GM04503 (cell line): ENCODE results near the gene HOXB13.

Experiments used
- DNase-seq: peaks from one replicate; pipeline ENCODE4 v3.0.0-alpha.2; 2012; ENCODE audit warnings: low read depth

Gene HOXB13

DNA sequence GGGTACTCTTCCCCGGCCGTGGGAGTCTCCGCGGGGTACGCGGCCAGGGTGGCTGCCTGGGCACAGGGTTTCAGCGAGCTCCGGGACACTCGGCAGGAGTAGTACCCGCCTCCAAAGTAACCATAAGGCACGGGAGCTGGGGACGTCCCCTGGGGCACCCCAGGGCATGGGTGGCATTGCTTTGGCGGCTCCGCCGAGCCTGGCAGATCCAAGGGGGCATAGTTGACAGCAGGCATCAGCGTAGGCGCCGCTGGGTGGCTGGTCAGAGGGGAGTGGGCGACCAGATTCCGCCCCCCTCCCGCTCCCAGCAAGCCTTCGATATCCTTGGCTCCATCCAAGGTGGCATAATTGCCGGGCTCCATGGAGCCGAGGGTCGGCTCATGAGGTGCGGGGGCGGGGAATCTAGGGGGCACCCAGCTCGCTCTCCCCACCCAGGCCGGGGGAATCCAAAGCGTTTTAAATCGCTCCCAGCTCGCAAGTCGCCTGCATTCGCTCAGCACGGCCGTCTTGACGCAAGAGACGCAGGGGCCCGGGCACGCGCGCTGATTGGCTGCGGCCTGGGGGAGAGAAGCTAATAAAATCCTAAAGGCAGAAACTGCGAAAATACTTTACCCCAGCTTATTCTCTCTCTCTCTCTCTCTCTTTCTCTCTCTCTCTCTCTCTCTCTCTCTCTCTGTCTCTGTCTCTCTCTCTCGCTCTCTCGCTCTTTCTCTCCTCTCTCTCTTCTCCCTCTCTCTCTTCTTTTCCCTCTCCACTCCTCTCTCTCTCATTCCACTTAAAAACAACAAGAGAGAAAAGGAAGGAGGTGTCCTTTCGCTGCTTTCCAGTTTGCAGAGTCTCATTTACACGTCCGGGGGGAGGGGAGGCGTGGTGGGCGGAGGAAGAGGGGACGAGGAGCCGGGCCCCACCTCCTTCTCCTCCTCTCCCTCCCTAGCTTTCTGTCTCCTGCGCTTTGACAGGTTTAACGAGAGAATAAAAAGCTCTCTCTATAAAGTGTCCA, at the start of gene HOXB13:
TSS of gene HOXB13 (minus strand) at position 519 of the 1,000 bp plus-strand sequence. CDS start at position 362, 157 bp downstream.
- no peak for DNase-seq

DNA sequence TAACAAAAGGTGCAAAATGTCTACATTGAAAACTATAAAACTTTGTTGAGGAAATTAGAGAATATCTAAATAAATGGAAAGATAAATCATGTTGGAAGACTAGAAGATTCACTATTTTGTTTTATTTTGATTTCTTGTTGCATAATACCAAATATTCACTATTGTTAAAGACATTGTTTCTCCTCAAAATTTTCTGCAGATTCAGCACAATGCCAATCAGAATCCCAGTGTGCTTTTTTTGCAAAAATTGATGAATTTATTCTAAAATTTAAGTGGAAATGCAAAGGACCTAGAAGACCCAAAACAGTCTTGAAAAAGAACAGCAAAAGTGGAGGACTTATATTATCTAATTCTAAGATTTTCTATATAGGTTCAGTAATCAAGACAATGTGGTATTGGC, 48.1 kb upstream of the HOXB13 start:
- no peak for DNase-seq

DNA sequence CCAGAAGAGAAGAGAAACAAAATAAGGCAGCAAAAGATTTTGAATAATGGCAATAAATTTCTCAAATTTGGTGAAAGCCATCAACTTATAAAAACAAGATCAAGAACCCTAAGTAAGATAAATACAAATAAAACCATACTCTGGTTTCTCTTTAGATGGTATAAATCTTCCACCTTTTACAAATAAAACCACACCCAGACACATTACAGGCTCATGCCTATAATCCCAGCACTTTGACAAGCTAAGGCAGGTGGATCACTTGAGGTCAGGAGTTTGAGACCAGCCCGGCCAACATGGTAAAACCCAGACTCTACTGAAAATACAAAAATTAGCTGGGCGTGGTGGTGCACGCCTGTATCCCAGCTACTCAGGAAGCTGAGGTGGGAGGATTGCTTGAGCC, 44.7 kb upstream of the HOXB13 start:
- DNase-seq, result no peak

DNA sequence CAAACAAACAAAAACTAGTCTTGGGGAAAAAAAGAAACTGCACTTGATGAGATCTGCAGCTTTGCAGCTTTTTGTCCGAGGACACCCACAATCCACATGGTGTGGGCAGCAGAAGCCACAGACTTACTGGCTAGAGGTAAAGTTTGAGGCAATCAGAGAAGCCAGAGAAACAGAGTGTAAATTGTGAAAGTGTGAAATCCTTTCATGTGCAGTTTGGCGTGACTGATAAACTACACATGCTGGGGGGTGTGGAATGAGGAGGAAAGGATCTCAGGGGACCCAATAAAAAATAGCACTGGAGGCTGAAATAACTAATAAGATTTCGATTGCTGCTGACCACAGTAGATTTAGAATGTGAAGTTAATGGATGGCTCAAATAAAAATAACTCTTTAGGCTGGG, 42.4 kb upstream of the HOXB13 start:
- no peak for DNase-seq

DNA sequence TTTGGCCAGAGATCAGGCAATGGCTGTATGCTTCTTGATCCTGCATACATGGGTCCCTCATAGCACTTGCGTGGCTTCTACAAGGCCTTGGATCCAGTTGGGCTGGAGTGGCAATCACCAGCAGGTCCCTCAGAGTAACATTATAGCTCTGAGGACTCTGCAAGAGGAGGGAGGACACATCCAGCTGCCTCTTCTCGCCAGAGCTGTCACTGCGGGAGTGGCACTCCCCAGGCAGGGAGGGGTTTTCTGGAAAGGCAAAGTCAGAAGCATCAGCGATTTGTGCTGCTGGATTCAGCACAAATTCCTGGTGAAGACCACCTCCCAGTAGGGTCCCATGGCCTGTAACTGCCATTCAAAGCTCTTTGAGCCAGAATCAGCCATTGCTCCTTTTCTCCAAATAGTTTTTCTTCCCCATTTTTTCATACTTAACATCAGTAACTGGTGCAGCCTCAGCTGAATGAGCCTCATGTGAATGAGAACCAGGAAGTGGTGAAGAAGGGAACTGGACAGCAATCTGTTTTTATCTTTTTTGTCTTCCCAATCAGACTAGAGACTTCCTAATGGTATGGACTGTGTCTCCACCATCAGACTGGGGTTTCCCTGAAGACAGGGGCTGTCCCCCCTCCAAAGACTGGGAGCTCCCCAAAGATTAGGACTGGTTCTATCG, 40.6 kb upstream of the HOXB13 start:
- DNase-seq, result no peak

DNA sequence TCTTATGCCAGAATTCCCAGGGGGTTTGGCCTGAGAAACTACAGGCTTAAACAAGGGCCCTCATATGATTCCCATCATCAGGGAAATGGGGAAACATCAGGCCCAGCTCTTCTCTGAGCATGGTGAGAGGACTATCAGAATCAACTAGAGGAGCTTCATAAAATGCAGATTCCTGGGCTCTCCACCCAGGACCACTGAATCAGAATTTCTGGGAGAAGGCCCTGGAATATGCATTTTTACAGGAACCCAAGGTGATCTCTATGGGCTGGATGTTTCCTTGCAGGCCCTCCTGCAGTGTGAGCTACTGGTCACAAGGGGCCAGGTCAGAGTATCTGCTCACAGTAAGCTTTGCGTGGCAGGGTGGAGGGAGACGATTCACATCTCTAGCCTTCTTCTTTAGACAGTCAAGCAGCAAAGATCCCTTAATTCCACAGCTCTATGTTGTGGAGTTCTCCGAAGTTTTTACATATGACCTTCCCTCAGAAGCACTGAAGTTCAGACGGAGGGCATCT, 38.8 kb upstream of the HOXB13 start:
- DNase-seq, result no peak

DNA sequence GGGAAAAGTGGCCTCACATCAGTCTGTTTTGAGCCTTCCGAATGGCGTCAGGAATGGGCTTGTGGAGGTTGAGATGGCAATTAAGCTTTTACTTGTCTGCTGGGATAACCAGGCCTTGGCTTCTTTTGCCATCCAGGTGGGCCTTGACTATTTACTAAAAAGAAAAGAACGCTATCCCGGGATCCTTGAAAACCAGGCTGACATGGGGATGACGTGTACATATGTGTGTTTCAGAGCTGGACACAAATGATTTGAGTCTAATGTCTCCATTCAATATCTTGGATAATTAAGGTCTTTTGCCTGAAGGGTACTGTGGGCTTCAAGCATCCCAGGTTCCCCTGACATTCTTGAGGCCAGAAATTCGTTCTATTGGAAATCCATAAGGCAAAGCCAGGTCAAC, 32.6 kb upstream of the HOXB13 start:
- no peak for DNase-seq

DNA sequence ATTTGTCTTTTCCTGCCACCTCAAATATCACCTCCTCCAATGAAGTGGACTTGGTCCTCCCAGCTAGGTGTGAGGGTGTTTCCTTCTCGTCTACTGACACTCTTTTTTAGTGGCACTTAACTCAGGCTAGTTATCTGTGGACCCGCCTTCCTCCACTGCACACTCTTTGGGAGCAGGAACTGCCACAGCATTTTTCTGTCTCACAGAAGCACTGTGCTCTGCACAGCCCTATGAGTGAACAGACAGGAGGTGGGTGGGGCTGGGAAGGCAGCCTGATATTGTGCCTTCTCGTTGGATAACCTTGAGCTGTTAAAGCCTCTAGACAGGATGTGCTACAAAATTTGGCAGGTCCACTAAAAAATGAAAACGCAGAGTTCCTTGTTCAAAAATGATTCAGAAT, 31.9 kb upstream of the HOXB13 start:
- DNase-seq, result no peak

DNA sequence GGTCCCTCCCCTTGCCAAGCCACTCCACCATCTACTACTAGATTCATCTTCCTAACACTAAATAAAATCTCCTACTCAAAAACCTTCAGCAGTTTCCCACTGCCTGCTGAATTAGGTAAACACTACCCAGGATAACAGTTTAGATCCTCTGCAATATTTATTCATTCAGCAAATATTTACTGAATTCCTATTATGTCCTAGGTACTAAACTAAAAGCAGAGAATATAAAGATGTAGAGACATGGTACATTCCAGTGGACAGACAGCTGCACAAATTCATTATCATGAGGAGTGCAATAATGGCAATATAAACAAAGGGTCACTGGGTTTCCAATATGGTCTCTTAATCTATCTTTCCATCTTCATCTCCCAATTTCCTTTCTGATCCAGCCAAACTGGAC, 30.7 kb upstream of the HOXB13 start:
- no peak for DNase-seq

DNA sequence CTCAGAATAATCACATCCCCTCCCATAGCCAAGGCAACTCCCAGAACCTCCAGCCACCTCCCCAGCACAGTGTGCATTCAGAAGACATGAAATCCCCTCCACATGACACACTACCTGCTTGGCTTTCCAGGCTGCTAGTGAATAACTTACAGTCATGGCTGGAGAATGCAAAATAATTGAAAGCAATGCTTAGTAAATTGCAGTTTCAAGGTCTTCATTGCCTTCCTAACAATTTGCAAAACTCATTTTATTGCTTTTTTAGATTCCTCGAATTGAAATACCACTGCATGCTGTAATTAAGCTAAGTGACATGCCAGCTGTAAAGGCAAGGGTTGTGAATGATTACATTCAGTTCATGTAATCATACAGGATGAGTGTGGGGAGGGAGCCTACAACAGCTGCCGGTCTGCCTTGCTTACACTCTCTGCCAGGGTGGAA, 29.0 kb upstream of the HOXB13 start:
- DNase-seq, result peak; percentile 45

DNA sequence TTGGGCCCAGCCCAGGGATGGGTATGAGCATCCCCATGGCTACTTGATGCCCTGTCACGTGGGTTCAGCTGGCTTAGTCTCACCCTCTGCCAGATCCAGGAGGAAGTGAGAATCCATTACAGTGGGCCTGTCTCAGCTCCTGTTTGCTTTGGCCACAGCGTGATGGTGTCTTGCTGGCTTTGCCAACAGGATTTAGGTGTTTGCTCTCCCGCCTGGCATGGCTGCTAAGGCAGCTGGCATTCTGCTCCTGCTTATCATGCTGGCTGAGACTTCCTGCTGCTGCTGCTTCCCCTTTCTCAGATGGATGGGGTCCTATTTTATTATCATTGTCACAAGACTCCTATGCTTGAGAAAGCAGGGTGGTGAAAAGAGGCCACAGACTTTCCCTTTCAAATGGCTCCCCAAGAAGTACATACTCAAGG, 28.3 kb upstream of the HOXB13 start:
- DNase-seq, result no peak

DNA sequence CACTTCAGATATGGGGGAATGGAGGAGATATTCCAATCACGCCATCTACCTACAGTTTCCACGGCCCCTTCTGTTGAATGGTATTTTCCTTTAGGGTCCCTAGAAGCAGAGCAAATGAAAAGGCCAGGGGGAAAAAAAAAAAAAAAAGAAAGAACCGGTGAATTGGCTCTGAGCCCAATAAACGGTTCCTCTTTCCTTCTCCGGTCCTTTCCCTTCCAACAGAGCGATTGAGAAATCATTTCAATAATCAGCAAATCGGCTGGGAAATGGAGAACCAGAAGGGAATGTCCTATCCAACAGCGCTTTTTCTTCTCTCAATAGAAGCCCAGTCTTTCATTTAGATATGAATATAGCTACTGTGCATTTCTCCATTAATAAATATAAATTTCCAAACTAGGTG, 26.8 kb upstream of the HOXB13 start:
- no peak for DNase-seq

DNA sequence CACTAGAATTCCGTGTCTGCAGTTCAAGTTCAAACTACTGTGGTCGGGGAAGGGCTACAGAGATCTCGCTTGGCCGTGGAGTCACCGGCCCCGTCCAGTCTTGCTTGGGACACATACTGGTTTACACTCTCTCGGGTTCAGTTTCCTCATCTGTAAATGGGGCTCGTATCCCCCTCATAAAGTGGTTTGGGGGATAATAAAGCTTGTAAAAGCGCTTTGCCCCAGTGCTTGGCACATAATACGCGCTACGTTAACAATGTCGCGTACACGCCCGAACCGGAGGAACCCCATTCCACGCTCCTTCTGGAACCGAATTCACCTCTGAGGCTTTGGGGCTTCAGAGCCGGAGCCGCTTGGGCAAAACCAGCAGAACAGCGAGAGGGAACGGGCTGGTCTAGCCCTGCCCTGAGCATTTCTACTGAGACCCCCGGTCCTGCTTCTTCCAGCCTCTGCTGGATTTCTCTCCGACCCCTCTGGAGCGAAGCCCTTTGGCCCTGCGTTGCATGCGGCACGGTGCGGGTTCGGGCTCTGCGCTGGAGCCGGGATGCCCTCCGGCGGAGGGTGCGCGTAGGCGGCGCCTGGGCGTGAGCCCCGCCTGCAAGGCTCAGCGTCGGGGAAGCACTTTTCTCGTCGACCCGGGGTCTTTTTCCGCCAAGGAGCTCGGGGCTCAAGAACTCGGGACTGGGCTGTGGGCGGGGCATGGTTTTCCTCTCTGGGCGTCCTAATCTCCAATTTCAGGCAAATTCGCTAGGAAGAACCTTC, 26.1 kb upstream of the HOXB13 start:
- DNase-seq, result no peak

DNA sequence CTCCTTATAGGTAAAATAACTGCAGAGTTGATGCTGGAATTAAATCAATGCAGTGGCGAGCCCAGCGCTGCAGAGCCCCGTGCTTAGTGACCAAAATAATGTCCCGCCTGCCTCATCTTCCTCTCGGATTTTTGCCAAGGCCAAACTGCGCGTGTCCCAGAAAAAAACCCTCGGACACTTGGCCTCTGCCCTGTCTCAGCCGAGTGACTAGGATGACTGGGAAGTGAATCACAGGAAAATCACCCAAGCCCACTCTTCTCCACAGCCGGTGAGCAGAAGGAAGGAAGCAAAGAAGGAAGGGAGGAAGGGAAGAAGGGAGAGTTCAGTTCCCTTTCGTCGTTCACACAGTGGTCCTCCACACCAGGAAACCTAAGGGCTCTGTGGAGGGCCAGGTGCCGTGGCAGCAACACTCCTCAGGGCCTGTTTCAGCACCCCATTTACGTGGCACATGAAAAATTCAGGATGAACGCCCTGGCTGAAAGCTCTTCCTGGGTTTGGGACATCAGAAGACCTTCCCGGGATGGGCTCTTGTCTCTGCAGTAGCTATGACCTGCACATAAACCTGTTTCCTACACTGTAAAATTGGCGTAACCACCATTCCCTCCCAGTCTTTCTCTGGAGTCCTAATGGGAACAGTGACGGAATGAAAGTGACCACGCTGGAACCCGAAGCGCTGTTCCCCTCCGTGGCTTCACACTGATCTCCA, 25.4 kb upstream of the HOXB13 start:
- peak; percentile 11 for DNase-seq

DNA sequence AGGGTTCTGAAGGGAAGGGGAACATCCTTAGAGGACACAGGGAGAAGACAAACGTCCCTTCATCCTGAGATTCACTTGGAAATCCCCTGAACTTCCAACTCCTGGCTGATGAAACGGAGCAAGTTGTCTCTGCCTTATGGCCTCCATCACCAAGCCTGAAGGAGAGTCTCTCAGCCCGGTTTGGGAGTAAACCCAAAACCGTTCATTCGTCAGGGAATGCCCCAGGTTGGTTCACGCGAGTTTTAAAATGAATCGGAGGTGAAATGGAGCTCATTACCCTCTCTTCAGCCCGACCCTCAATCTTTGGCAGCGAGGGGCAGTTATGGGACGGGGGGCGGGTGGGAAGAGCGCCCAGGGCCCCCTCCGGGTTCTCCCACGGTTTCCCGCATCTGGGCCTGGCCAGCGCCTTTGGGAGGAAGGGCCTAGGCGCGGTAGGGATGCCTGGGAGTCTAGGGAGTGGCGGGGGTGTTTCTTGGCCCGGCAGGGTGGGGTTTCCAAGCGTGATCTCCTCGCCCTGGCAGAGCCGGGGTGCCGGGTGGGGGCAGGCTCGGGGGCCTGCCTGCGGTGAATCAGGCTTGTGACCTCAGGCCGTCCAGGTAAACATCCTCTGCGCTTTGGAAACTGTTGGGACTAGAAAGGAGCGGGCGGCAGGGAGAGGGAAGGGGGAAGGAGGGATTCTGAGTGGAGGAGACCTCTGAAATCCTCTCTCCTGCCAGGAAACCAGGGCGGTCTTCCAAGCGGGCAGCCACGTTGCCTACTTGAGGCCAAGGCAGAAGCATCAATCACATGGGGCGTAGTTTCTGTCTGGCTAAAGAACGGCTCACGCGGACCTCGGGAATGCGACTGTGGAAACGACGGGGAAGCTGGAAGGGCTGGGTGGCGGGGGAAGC, 24.1 kb upstream of the HOXB13 start:
- no peak for DNase-seq

DNA sequence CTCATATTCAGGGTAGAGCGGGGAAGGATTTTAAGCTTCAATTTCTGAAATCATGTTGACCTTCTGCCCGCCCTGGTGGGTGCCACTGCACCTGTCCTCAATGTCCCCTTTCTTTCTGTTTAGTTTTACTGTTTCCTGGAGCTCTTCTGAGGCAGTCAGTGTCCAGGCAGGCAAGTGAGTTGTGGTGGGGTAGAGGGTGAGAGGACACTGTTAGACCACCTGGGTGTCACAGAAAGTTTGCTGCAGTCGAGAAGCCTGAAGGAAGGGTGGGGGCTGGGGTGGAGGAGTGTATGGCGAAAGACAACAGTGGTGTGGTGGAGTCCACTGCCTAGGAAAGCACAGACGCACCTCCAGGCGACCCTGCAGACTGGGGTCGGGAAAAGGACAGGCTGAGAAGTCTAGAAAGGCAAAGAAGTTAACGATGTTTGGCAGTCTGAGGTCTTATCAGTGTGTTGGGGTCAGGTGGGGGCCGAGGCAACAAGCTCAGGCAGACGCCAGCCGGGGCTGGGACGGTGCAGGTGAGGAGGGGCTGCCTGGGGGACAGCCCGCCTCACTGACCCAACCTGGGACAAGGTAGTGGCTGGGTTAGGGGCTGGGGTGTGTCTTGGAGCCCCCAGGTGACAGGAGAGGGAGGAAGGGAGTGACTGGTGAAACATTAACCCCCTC, 23.3 kb upstream of the HOXB13 start:
- no peak for DNase-seq

DNA sequence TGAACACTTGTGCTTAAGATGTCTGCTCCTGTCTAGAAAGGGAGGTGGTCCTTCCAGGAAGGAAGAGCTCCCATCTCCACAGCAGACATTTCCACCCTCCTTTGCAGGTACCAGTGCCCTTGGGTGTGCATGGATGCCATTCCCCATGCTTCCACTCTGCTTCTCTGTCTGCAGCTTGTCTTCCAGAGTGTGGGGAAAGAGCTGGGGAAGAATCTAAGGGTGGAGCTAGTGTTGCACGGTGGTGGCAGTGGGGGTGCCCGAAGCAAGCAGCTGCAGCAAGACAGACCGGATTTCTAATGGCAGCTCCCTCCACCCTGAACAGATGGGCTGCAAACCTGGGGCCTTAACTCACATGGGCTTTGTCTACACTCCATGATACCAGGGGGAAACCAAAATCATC, 22.6 kb upstream of the HOXB13 start:
- no peak for DNase-seq

DNA sequence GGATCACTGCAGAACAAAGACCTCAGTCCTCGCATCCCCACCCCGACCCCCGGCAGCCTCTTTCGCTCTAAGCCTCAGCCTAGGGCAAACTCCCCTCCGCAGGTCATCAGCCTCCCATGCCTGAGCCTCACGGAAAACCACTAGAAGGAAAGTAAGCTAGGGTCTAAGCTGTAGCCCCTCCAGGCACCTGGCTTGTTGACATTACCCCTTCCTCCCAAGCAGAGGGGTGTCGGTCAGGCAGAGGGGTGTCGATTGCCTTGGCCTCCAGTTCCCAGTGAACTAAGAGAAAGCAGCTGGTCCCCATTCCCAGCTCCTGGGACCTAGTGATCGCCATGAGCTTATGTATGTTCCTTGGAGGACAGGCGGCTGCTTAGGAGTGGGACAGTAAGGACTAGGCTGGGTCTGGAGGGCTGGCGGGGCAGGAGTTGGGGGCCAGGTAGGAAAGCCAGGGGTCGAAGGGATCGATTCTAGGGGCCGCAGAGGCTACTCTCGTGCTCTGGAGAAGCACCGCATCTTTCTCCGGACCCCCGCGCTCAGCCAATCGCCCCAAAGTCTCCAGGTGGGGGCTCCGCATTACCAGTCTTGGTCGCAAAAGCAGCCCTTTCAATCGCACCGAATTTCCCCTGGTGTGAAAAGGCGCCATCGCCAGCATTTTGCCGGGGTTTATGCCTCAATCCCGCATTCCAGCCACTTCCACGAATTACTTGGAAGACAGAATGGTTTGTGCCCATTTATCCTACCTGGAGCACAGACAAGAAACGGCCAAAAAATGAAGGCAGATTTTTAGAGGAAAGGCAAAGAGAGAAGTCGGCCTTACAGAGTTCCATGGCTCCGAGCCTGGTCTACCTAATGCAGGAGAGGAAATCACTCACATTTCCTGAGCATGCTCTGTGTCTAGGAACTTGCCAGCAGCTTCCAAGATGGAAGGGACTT, 21.3 kb upstream of the HOXB13 start:
- DNase-seq, result no peak
